Neural crest cell (in vitro differentiated cells): Measurements from ENCODE around the gene ASF1B. TPM values are rescaled to one million over a fixed set of nuclear protein-coding genes. Genes with fewer than 3 reads are reported as not detected.

Experiments
- DNase-seq: peaks from one replicate; pipeline ENCODE4 v3.0.0; 2021; ENCODE audit warnings: low read depth, mixed read lengths, low spot score
- H3K27ac Mint-ChIP-seq: one replicate; pipeline ENCODE4 v1.8.0; 2021; ENCODE audit warnings: mild to moderate bottlenecking, mixed read lengths; ENCODE audit not compliant: unreplicated experiment
- H3K27me3 Mint-ChIP-seq: 2 replicates; pipeline ENCODE4 v1.8.0; 2021; ENCODE audit warnings: low read depth, mild to moderate bottlenecking, mixed read lengths
- H3K36me3 Mint-ChIP-seq: 2 replicates; pipeline ENCODE4 v1.8.0; 2021; ENCODE audit warnings: low read depth, mild to moderate bottlenecking, mixed read lengths
- H3K4me1 Mint-ChIP-seq: 2 replicates; pipeline ENCODE4 v1.8.0; 2021; ENCODE audit warnings: mixed read lengths
- H3K4me3 Mint-ChIP-seq: one replicate; pipeline ENCODE4 v1.8.0; 2021; ENCODE audit warnings: mild to moderate bottlenecking, mixed read lengths
- H3K9me3 Mint-ChIP-seq: 2 replicates; pipeline ENCODE4 v1.8.0; 2021; ENCODE audit warnings: mixed read lengths
- total RNA-seq: library from RNA; stranded (reverse); gene quantifications from 2 replicates; pipeline ENCODE4 v1.2.1, GENCODE V29; 2021
- TF ChIP-seq, protein P1 (sequence below): fragments of 200-600 bp; sonication (generic); conservative IDR thresholded peaks from 2 replicates; pipeline ENCODE4 v1.5.0; 2021; ENCODE audit warnings: antibody characterized with exemption, mild to moderate bottlenecking

Gene ASF1B
- total RNA-seq, 1 donor from 2014 or later = 55.6 TPM

DNA sequence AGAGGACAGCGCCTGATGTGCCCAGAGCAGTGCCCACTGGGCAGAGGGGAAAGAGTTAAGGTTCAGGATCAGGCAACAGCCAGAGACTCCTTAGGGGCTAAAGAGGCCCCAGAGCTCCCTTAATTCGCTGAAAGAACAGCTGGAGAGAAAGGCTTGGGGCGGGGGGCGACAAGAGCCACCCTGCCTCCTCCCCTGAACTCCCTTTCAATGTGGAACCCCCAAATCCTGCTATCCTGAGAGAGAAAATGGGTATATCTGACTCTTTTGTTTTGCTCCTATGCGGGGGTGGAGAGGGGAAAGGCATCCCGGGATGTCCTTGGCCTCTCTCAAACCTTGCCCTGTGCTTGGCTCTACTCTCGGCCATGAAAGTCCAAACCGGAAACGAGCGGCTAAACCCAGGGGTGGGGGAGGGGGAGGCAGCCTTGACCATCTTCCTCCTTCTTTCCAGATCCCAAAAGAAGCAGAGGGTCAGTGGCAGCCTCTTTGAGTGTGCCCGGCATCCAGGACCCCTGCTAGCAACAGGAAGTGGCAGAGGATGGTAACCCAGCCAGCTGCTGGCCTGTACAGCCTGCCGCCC, 23.5 kb downstream of the ASF1B start:
- DNase-seq = no peak
- TF ChIP-seq, protein P1, sequence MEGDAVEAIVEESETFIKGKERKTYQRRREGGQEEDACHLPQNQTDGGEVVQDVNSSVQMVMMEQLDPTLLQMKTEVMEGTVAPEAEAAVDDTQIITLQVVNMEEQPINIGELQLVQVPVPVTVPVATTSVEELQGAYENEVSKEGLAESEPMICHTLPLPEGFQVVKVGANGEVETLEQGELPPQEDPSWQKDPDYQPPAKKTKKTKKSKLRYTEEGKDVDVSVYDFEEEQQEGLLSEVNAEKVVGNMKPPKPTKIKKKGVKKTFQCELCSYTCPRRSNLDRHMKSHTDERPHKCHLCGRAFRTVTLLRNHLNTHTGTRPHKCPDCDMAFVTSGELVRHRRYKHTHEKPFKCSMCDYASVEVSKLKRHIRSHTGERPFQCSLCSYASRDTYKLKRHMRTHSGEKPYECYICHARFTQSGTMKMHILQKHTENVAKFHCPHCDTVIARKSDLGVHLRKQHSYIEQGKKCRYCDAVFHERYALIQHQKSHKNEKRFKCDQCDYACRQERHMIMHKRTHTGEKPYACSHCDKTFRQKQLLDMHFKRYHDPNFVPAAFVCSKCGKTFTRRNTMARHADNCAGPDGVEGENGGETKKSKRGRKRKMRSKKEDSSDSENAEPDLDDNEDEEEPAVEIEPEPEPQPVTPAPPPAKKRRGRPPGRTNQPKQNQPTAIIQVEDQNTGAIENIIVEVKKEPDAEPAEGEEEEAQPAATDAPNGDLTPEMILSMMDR = no peak
- no peaks in the 10 kb centered on the region for H3K9me3 Mint-ChIP-seq
- peak overlapping the region; percentile 83 for H3K27ac Mint-ChIP-seq
- H3K36me3 Mint-ChIP-seq = peaks cover 2% of the 10 kb centered on the region
- H3K4me1 Mint-ChIP-seq = peaks cover 21% of the 10 kb centered on the region
- H3K4me3 Mint-ChIP-seq = peak overlapping the region; percentile 57
- no peaks in the 10 kb centered on the region for H3K27me3 Mint-ChIP-seq

DNA sequence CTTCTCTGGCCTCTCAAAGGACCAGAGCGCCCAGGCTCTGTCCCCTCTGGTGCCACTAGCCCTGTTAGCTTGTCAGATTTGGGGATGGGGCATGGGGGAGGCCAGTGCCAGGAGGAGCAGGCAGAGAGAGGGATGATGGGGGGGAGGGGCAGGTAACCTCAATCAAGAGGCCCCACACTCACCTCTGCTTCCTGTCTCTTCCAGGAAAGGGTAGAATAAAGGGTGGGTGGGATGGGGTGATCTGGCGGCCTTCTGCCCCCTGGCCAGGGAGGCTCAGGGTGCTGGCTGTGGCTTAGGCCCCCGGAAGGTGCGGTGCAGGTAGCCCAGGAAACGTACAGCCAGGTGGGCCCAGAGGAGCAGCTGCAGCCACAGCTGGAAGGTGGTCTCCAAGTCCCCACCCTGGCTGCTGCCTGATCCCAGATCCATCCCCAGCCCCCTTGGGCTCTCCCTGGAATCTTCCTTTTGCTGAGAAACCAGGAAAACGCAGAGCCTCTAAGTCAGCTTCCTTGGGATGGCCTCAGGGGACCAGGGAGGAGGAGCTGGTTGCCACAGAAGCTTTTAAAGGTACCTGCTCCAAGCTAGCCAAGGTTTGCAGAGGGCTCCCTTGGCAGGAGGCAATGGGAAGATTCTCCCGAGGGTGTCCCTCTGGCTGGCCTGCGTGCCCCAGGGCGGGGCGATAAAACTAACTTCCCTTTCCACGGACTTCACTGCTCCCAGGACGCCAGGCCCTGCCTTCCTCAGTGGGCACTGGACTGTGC, 24.2 kb downstream of the ASF1B start:
- Mint-ChIP-seq H3K4me1 (peaks cover 21% of the 10 kb centered on the region), H3K4me3 (peak overlapping the region; percentile 57), H3K9me3 (no peaks in the 10 kb centered on the region), H3K27me3 (no peaks in the 10 kb centered on the region), H3K36me3 (peaks cover 2% of the 10 kb centered on the region), H3K27ac (peak overlapping the region; percentile 12)
- no peak for DNase-seq
- TF ChIP-seq, protein P1 = no peak

DNA sequence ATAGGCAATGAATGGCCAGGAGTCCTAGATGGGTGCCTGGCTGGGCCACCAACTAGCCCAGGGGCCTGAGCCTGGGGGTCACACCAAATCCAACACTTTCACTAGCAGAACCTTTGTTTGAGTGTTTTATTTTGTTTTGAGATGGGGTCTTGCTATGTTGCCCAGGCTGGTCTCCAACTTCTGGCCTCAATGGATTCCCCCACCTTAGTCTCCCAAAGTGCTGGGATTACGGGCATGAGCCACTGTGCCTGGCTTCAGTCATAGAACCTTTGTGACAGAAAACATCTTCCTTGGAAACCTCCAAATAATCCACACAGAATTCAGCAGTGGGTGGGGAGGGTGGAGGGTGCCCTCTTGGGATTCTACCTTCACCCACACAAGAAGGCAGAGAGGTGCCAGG, 24.9 kb downstream of the ASF1B start:
- peaks cover 16% of the 10 kb centered on the region for H3K4me1 Mint-ChIP-seq

DNA sequence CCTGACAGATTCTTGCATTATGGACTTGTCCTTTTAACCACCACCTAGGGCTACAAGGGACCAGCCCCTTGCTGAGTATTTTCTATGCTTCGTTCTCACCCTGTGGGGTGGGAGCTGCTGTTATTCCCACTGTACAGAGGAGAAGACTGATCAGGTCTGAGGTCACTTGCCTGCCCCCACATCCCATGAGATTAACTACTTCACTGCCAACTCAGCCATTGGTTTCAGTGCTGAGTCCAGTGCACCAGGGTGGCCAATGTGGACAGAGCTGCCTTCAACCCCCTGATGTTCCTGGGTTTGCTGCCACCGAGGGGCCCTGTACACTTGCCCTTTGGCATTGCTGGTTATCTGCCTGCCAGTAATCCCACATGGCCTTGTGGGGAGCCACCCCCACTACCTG, 25.7 kb downstream of the ASF1B start:
- Mint-ChIP-seq H3K4me3 (peak overlapping the region; percentile 56), H3K36me3 (peaks cover 2% of the 10 kb centered on the region), H3K27ac (peak overlapping the region; percentile 75), H3K9me3 (no peaks in the 10 kb centered on the region), H3K4me1 (peaks cover 10% of the 10 kb centered on the region), H3K27me3 (no peaks in the 10 kb centered on the region)
- no peak for DNase-seq
- TF ChIP-seq, protein P1 = no peak

More for the DNA sequence above, 24.9 kb downstream of the ASF1B start:
- Mint-ChIP-seq H3K36me3 (peaks cover 2% of the 10 kb centered on the region), H3K4me3 (peak overlapping the region; percentile 38), H3K27ac (no peak overlapping the region), H3K27me3 (no peaks in the 10 kb centered on the region), H3K9me3 (no peaks in the 10 kb centered on the region)
- TF ChIP-seq, protein P1 = no peak
- no peak for DNase-seq

DNA sequence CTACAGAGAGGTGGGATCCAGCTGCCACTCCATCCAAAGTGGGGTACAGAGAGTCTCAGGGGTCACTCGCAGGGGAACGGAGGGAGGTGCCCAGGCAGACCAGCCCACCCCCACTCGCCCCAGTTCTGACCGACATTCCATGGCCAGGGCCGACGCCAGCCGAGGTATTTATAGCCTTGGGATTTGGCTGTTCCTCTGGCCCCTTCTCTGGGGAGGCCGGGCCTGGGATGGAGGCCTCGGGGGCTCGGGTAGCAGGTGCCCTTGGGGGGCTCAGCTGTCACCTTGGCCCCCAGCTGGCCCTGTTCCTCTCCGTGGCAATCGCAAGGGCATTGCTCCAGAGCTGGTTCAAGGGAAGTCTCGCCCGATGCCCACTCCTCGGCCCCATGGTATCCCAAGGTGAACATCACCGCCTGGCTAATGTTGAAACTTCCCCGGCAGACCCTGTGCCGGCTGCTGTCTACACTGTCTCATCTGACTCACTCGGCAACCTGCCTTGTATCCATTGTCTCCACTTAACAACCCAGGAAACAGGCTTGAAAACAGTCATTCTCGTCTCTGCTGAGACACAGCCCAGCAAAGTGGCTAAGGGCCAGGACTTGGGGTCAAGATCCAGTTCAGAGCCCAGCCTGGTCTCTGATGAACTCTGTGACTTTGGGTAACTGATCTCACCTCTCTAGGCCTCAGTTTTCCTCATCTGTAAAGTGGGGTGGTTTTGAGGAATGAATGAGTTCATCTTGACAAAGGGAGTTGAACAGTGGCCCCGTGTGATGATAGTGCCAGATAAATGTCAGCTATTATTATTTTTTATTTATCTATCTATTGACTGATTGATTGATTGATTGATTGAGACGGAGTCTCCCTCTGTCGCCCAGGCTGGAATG, 28.6 kb downstream of the ASF1B start:
- H3K4me3 Mint-ChIP-seq = no peak overlapping the region
- peaks cover 2% of the 10 kb centered on the region for H3K36me3 Mint-ChIP-seq
- H3K4me1 Mint-ChIP-seq = peaks cover 2% of the 10 kb centered on the region
- no peaks in the 10 kb centered on the region for H3K27me3 Mint-ChIP-seq
- TF ChIP-seq, protein P1 = no peak
- H3K27ac Mint-ChIP-seq = no peak overlapping the region
- no peaks in the 10 kb centered on the region for H3K9me3 Mint-ChIP-seq
- no peak for DNase-seq
